ENCODE results near the gene CEL.

Gene CEL

DNA sequence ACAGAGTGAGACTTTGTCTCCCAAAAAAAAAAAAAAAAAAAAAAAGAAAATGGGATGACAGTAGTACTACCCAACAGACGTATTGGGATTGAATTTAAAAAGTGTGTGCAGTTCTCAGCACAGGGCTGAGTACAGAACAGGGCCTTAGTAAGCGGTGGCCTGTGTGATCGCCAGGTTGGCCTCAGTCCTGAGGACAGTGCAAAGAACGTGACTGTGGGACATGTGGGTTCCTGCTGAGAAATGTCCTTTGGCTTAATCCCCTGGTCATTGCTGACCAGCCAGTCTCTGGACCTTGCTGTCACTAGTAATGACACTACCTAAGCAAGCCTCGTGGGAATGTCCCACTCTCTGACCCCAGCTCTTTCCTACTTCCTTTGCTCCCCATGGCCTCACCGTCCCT, 17.7 kb upstream of the CEL start:
- Histone ChIP-seq H3K36me3 (ENCODE audit: control insufficient read depth, insufficient read depth, low read length) (peaks cover 20% of the 10 kb centered on the region), H2AK5ac (ENCODE audit: low read length) (no peak overlapping the region), H3K18ac (ENCODE audit: low read length) (no peak overlapping the region), H3K79me1 (ENCODE audit: low read length) (peaks cover 7% of the 10 kb centered on the region), H3K4ac (ENCODE audit: low read depth, low read length) (no peak overlapping the region), H3K4me3 (ENCODE audit: low read length) (no peak overlapping the region), H3K23ac (ENCODE audit: low read length) (no peak overlapping the region), H3K56ac (ENCODE audit: low read length) (no peak overlapping the region), H2BK120ac (ENCODE audit: low read depth, low read length) (no peak overlapping the region), H3K4me2 (ENCODE audit: low read length) (no peak overlapping the region), H2BK15ac (replicated peaks; ENCODE audit: low read depth) (no peak overlapping the region), H4K8ac (ENCODE audit: low read depth, low read length) (no peak overlapping the region), H3K27ac (ENCODE audit: low read depth, low read length) (no peak overlapping the region), H3K4me1 (ENCODE audit: control insufficient read depth, low read depth, low read length) (no peaks in the 10 kb centered on the region), H2BK5ac (ENCODE audit: low read length) (no peak overlapping the region), H3K27me3 (ENCODE audit: insufficient read depth, low read length, poor library complexity) (no peaks in the 10 kb centered on the region), H3K79me2 (ENCODE audit: control insufficient read depth, insufficient read depth, low read length) (peaks cover 2% of the 10 kb centered on the region), H4K5ac (ENCODE audit: low read length) (no peak overlapping the region), H3K9ac (ENCODE audit: low read length) (no peak overlapping the region)
- no peak for DNase-seq
- WGBS (ENCODE audit: extremely low coverage, insufficient coverage, low lambda C conversion rate), result no CpG with 5 or more reads among the region's 6 CpGs

DNA sequence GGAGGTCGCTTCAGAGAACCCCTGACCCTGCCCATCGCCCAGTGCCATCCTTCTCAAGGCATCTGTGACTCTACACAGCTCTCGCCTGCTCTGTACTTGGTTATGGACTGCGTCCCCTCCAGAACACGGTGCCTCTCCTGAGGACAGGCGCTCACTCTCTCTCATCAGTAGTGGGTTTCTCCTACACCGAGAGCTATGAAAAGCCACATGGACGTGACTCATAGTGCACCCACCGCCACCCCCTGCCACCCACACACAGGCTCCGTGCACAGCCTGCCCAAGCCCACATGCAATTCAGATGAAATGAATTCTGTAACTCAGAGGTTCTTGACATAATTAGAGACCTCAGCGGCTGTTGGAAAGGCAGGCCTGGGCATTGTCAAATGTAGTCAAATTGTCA, 17.1 kb upstream of the CEL start:
- no peak overlapping the region for H2AK5ac ChIP-seq (ENCODE audit: low read length)

DNA sequence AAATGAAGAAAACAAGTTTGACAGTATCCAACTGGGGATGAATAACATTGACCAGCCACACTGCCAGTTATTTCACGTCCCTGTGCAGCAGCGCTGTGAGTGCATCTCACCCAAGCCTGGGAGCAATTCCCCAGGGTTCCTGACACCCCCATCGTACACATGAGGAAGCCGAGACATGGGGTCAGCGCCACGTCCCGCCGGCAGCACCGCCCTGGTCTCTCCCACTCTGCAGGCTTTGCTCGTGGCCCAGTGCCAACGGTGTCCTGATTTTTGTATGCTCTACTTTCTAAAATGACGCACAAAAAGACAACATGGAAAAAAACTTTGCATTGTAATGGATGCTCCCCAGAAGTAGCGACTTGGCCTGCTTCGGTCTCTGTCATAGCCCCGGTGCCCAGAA, 16.6 kb upstream of the CEL start:
- Histone ChIP-seq H3K27ac (ENCODE audit: low read depth, low read length) (no peak overlapping the region), H3K9ac (ENCODE audit: low read length) (no peak overlapping the region), H3K4me1 (ENCODE audit: control insufficient read depth, low read depth, low read length) (no peaks in the 10 kb centered on the region), H2BK5ac (ENCODE audit: low read length) (no peak overlapping the region), H3K79me2 (ENCODE audit: control insufficient read depth, insufficient read depth, low read length) (peaks cover under 1% of the 10 kb centered on the region), H3K4me2 (ENCODE audit: low read length) (no peak overlapping the region), H2AK5ac (ENCODE audit: low read length) (no peak overlapping the region), H2BK15ac (replicated peaks; ENCODE audit: low read depth) (no peak overlapping the region), H3K56ac (ENCODE audit: low read length) (no peak overlapping the region), H3K23ac (ENCODE audit: low read length) (no peak overlapping the region), H3K27me3 (ENCODE audit: insufficient read depth, low read length, poor library complexity) (no peaks in the 10 kb centered on the region), H3K4ac (ENCODE audit: low read depth, low read length) (no peak overlapping the region), H3K36me3 (ENCODE audit: control insufficient read depth, insufficient read depth, low read length) (peaks cover 20% of the 10 kb centered on the region), H4K8ac (ENCODE audit: low read depth, low read length) (no peak overlapping the region), H2BK120ac (ENCODE audit: low read depth, low read length) (no peak overlapping the region), H3K18ac (ENCODE audit: low read length) (no peak overlapping the region), H3K4me3 (ENCODE audit: low read length) (no peak overlapping the region), H3K79me1 (ENCODE audit: low read length) (peaks cover 7% of the 10 kb centered on the region), H4K5ac (ENCODE audit: low read length) (no peak overlapping the region)
- no peak for DNase-seq
- WGBS (ENCODE audit: extremely low coverage, insufficient coverage, low lambda C conversion rate), result no CpG with 5 or more reads among the region's 15 CpGs

More for the DNA sequence above, 17.1 kb upstream of the CEL start:
- no peak overlapping the region for H3K18ac ChIP-seq (ENCODE audit: low read length)
- no peak overlapping the region for H4K5ac ChIP-seq (ENCODE audit: low read length)
- H3K79me2 ChIP-seq (ENCODE audit: control insufficient read depth, insufficient read depth, low read length), result peaks cover 2% of the 10 kb centered on the region
- peaks cover 7% of the 10 kb centered on the region for H3K79me1 ChIP-seq (ENCODE audit: low read length)
- H3K23ac ChIP-seq (ENCODE audit: low read length), result no peak overlapping the region
- no CpG with 5 or more reads among the region's 11 CpGs for WGBS (ENCODE audit: extremely low coverage, insufficient coverage, low lambda C conversion rate)
- H2BK15ac ChIP-seq (replicated peaks; ENCODE audit: low read depth), result no peak overlapping the region
- H3K56ac ChIP-seq (ENCODE audit: low read length), result no peak overlapping the region
- H3K4me3 ChIP-seq (ENCODE audit: low read length), result no peak overlapping the region
- DNase-seq, result no peak
- no peak overlapping the region for H4K8ac ChIP-seq (ENCODE audit: low read depth, low read length)
- H3K4ac ChIP-seq (ENCODE audit: low read depth, low read length), result no peak overlapping the region
- no peak overlapping the region for H2BK120ac ChIP-seq (ENCODE audit: low read depth, low read length)
- no peak overlapping the region for H3K9ac ChIP-seq (ENCODE audit: low read length)
- peaks cover 20% of the 10 kb centered on the region for H3K36me3 ChIP-seq (ENCODE audit: control insufficient read depth, insufficient read depth, low read length)
- H2BK5ac ChIP-seq (ENCODE audit: low read length), result no peak overlapping the region
- no peaks in the 10 kb centered on the region for H3K27me3 ChIP-seq (ENCODE audit: insufficient read depth, low read length, poor library complexity)
- H3K27ac ChIP-seq (ENCODE audit: low read depth, low read length), result no peak overlapping the region
- H3K4me1 ChIP-seq (ENCODE audit: control insufficient read depth, low read depth, low read length), result no peaks in the 10 kb centered on the region
- H3K4me2 ChIP-seq (ENCODE audit: low read length), result no peak overlapping the region

DNA sequence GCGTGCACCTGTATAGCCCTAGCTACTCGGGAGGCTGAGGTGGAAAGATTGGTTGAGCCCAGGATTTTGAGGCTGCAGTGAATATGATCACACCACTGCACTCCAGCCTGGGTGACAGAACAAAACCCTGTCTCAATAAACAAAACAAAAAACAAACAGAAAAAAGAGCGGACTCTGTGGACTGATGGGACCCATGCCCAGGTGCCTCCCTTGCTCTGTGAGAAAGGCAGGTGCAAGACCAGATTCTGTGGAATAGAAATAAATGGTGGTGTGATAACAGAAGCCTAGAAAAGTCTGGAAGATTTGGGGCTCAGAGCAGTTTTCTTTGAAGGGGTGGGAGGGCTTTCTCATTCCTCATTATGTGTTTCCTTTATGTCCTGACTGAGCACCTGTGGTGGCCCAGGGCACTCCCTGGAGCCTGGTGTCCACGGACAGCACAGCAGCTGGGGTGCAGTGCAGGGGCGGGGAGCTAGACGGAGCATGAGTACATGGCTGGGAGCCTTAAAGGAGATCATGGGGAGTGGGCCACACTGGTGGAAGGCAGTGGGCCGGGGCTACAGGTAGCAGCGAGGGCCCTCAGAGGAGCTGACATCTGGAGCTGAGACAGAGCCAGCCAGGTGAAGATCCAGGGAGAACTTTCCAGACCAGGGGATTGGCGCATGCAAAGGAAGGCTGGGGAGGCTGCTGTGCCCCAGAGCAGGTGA, 15.4 kb upstream of the CEL start:
- Histone ChIP-seq H3K36me3 (ENCODE audit: control insufficient read depth, insufficient read depth, low read length) (peaks cover 20% of the 10 kb centered on the region), H4K5ac (ENCODE audit: low read length) (no peak overlapping the region), H3K4me3 (ENCODE audit: low read length) (no peak overlapping the region), H3K79me2 (ENCODE audit: control insufficient read depth, insufficient read depth, low read length) (no peaks in the 10 kb centered on the region), H3K18ac (ENCODE audit: low read length) (no peak overlapping the region), H3K23ac (ENCODE audit: low read length) (no peak overlapping the region), H3K27ac (ENCODE audit: low read depth, low read length) (no peak overlapping the region), H3K4me1 (ENCODE audit: control insufficient read depth, low read depth, low read length) (no peaks in the 10 kb centered on the region), H3K4me2 (ENCODE audit: low read length) (no peak overlapping the region), H3K27me3 (ENCODE audit: insufficient read depth, low read length, poor library complexity) (no peaks in the 10 kb centered on the region), H3K79me1 (ENCODE audit: low read length) (peaks cover 3% of the 10 kb centered on the region), H3K9ac (ENCODE audit: low read length) (no peak overlapping the region), H2BK5ac (ENCODE audit: low read length) (no peak overlapping the region), H3K4ac (ENCODE audit: low read depth, low read length) (no peak overlapping the region), H2AK5ac (ENCODE audit: low read length) (no peak overlapping the region), H2BK15ac (replicated peaks; ENCODE audit: low read depth) (no peak overlapping the region), H4K8ac (ENCODE audit: low read depth, low read length) (no peak overlapping the region), H2BK120ac (ENCODE audit: low read depth, low read length) (no peak overlapping the region), H3K56ac (ENCODE audit: low read length) (no peak overlapping the region)
- no CpG with 5 or more reads among the region's 9 CpGs for WGBS (ENCODE audit: extremely low coverage, insufficient coverage, low lambda C conversion rate)
- DNase-seq, result no peak

DNA sequence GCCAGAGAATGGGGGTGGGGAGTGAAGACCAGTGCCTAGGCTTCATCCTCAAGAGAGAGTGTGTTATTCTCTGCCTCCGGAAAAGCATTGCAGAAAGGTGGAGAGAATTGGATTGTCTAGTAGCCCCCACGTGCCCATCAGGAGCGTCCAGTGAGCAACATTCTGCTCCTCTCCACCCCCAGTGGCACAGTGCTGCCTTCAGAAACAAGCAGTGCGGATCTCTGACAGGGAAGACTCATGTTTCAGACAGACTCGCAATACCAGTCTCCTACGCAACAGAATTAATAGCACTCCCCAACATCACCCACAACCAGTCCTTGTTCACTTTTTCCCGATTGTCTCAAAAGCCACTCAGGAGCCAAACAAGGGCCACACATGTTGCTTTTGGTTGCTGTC, 14.9 kb upstream of the CEL start:
- Histone ChIP-seq H3K23ac (ENCODE audit: low read length) (no peak overlapping the region), H3K79me1 (ENCODE audit: low read length) (peaks cover 2% of the 10 kb centered on the region), H4K5ac (ENCODE audit: low read length) (no peak overlapping the region), H4K8ac (ENCODE audit: low read depth, low read length) (no peak overlapping the region), H3K56ac (ENCODE audit: low read length) (no peak overlapping the region), H2BK5ac (ENCODE audit: low read length) (no peak overlapping the region), H3K4me1 (ENCODE audit: control insufficient read depth, low read depth, low read length) (no peaks in the 10 kb centered on the region), H3K18ac (ENCODE audit: low read length) (no peak overlapping the region), H3K4me3 (ENCODE audit: low read length) (no peak overlapping the region), H2AK5ac (ENCODE audit: low read length) (no peak overlapping the region), H3K27me3 (ENCODE audit: insufficient read depth, low read length, poor library complexity) (no peaks in the 10 kb centered on the region), H3K4ac (ENCODE audit: low read depth, low read length) (no peak overlapping the region), H3K79me2 (ENCODE audit: control insufficient read depth, insufficient read depth, low read length) (no peaks in the 10 kb centered on the region), H3K36me3 (ENCODE audit: control insufficient read depth, insufficient read depth, low read length) (peaks cover 20% of the 10 kb centered on the region), H3K27ac (ENCODE audit: low read depth, low read length) (no peak overlapping the region), H2BK120ac (ENCODE audit: low read depth, low read length) (no peak overlapping the region), H3K9ac (ENCODE audit: low read length) (no peak overlapping the region), H3K4me2 (ENCODE audit: low read length) (no peak overlapping the region), H2BK15ac (replicated peaks; ENCODE audit: low read depth) (no peak overlapping the region)
- no peak for DNase-seq
- no CpG with 5 or more reads among the region's 7 CpGs for WGBS (ENCODE audit: extremely low coverage, insufficient coverage, low lambda C conversion rate)

DNA sequence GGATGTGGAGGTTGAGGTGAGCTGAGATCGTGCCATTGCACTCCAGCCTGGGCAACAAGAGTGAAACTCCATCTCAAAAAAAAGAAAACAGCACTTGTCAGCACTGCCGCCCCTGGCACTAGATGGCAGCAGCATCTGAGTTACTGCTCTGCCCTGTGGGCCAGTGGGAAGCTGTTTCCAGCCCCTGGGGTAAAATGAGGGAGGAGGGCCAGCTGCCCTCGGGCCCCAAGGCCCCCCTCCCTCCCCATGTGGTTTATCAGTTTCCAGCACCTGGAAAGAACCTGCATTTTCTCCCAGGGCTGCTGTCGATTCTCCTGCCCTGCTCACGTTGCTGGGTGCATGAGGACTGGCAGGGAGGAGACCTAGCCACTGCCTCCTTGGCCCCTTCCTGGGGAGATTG, 13.2 kb upstream of the CEL start:
- no CpG with 5 or more reads among the region's 5 CpGs for WGBS (ENCODE audit: extremely low coverage, insufficient coverage, low lambda C conversion rate)
- Histone ChIP-seq H4K5ac (ENCODE audit: low read length) (no peak overlapping the region), H3K9ac (ENCODE audit: low read length) (no peak overlapping the region), H3K56ac (ENCODE audit: low read length) (no peak overlapping the region), H3K4me1 (ENCODE audit: control insufficient read depth, low read depth, low read length) (no peaks in the 10 kb centered on the region), H2BK5ac (ENCODE audit: low read length) (no peak overlapping the region), H3K27ac (ENCODE audit: low read depth, low read length) (no peak overlapping the region), H2AK5ac (ENCODE audit: low read length) (no peak overlapping the region), H3K23ac (ENCODE audit: low read length) (no peak overlapping the region), H3K4me3 (ENCODE audit: low read length) (no peak overlapping the region), H3K79me2 (ENCODE audit: control insufficient read depth, insufficient read depth, low read length) (no peaks in the 10 kb centered on the region), H3K36me3 (ENCODE audit: control insufficient read depth, insufficient read depth, low read length) (peaks cover 16% of the 10 kb centered on the region), H3K79me1 (ENCODE audit: low read length) (no peaks in the 10 kb centered on the region), H4K8ac (ENCODE audit: low read depth, low read length) (no peak overlapping the region), H3K18ac (ENCODE audit: low read length) (no peak overlapping the region), H3K27me3 (ENCODE audit: insufficient read depth, low read length, poor library complexity) (no peaks in the 10 kb centered on the region), H3K4ac (ENCODE audit: low read depth, low read length) (no peak overlapping the region), H3K4me2 (ENCODE audit: low read length) (no peak overlapping the region), H2BK15ac (replicated peaks; ENCODE audit: low read depth) (no peak overlapping the region), H2BK120ac (ENCODE audit: low read depth, low read length) (no peak overlapping the region)
- peak; percentile 51 for DNase-seq
